ENCODE measurements around the gene FAM217A. TPM values are rescaled to one million over a fixed set of nuclear protein-coding genes. Genes with fewer than 3 reads are reported as not detected.
"Not testable (repeated sequence)": the region's sequence is repeated elsewhere in the genome, so short reads cannot be mapped to it uniquely, and the experiment has no call there.

FAM217A gene
- total RNA-seq: not detected

GRCh38 chr6:4078691-4079471, at the start of gene FAM217A:
TSS of gene FAM217A (minus strand) at chr6:4079137. CDS start at chr6:4077414, 1,723 bp downstream.
- DNase-seq (no peak), ATAC-seq (replicated peaks in 1 of 2) (no peak)
- no peaks in the 10 kb centered on the region for H3K9me3 Mint-ChIP-seq
- H3K36me3 Mint-ChIP-seq (ENCODE audit: insufficient read depth in 2 of 2): no peaks in the 10 kb centered on the region
- H3K27me3 Mint-ChIP-seq (ENCODE audit: low read depth): peaks cover 10% of the 10 kb centered on the region
- H3K27ac Mint-ChIP-seq: no peak within 1 kb of the TSS
- H3K4me3 Mint-ChIP-seq: no peak within 1 kb of the TSS
- H3K4me1 Mint-ChIP-seq (ENCODE audit: low read depth): peaks cover 5% of the 10 kb centered on the region

GRCh38 chr6:4128072-4128471, 49.1 kb upstream of the FAM217A start:
- peaks cover 17 to 29% of the 10 kb centered on the region in 2 donors for H3K36me3 Mint-ChIP-seq (ENCODE audit: insufficient read depth in 2 of 2)
- H3K27ac Mint-ChIP-seq: no peak overlapping the region
- no peak for ATAC-seq (replicated peaks in 1 of 2)
- no peak for DNase-seq
- H3K4me1 Mint-ChIP-seq (ENCODE audit: low read depth): peaks cover 13% of the 10 kb centered on the region
- H3K4me3 Mint-ChIP-seq: no peak overlapping the region
- peaks cover 0 to 4% of the 10 kb centered on the region in 2 donors for H3K9me3 Mint-ChIP-seq
- no peaks in the 10 kb centered on the region for H3K27me3 Mint-ChIP-seq (ENCODE audit: low read depth)

- H3K4me1 Mint-ChIP-seq (ENCODE audit: low read depth): peaks cover 10% of the 10 kb centered on the region
- no peaks in the 10 kb centered on the region for H3K9me3 Mint-ChIP-seq
- H3K27me3 Mint-ChIP-seq (ENCODE audit: low read depth): no peaks in the 10 kb centered on the region
- H3K27ac Mint-ChIP-seq: no peak overlapping the region
- no peak for DNase-seq
- H3K4me3 Mint-ChIP-seq: no peak overlapping the region
- ATAC-seq (replicated peaks in 1 of 2): peak in 1 of 2 donors; percentile 57
- H3K36me3 Mint-ChIP-seq (ENCODE audit: insufficient read depth in 2 of 2): peaks cover 10 to 16% of the 10 kb centered on the region in 2 donors
These were observed 47.3 kb upstream of the FAM217A start for GRCh38 chr6:4125933-4126864.

GRCh38 chr6:4125500-4125899, 46.6 kb upstream of the FAM217A start:
- H3K36me3 Mint-ChIP-seq (ENCODE audit: insufficient read depth in 2 of 2): peaks cover 9 to 17% of the 10 kb centered on the region in 2 donors
- H3K4me3 Mint-ChIP-seq: no peak overlapping the region
- H3K9me3 Mint-ChIP-seq: no peaks in the 10 kb centered on the region
- H3K27ac Mint-ChIP-seq: no peak overlapping the region
- ATAC-seq (replicated peaks in 1 of 2): no peak
- no peak for DNase-seq
- H3K27me3 Mint-ChIP-seq (ENCODE audit: low read depth): no peaks in the 10 kb centered on the region
- peaks cover 10% of the 10 kb centered on the region for H3K4me1 Mint-ChIP-seq (ENCODE audit: low read depth)

GRCh38 chr6:4124351-4124750, 45.4 kb upstream of the FAM217A start:
- H3K27ac Mint-ChIP-seq: no peak overlapping the region
- no peak overlapping the region for H3K4me3 Mint-ChIP-seq
- ATAC-seq (replicated peaks in 1 of 2): no peak
- no peaks in the 10 kb centered on the region for H3K27me3 Mint-ChIP-seq (ENCODE audit: low read depth)
- H3K4me1 Mint-ChIP-seq (ENCODE audit: low read depth): peaks cover 10% of the 10 kb centered on the region
- H3K36me3 Mint-ChIP-seq (ENCODE audit: insufficient read depth in 2 of 2): peaks cover 3 to 14% of the 10 kb centered on the region in 2 donors
- no peaks in the 10 kb centered on the region for H3K9me3 Mint-ChIP-seq
- DNase-seq: no peak

GRCh38 chr6:4115741-4116140, 36.8 kb upstream of the FAM217A start:
- DNase-seq: no peak
- no peak overlapping the region for H3K4me3 Mint-ChIP-seq
- peaks cover 4 to 16% of the 10 kb centered on the region in 2 donors for H3K9me3 Mint-ChIP-seq
- ATAC-seq (replicated peaks in 1 of 2): no peak
- H3K27me3 Mint-ChIP-seq (ENCODE audit: low read depth): peaks cover 10% of the 10 kb centered on the region
- no peak overlapping the region for H3K27ac Mint-ChIP-seq
- peaks cover 15 to 23% of the 10 kb centered on the region in 2 donors for H3K36me3 Mint-ChIP-seq (ENCODE audit: insufficient read depth in 2 of 2)
- H3K4me1 Mint-ChIP-seq (ENCODE audit: low read depth): no peaks in the 10 kb centered on the region

GRCh38 chr6:4114123-4114522, 35.2 kb upstream of the FAM217A start:
- Mint-ChIP-seq H3K4me1 (ENCODE audit: low read depth) (no peaks in the 10 kb centered on the region), H3K27ac (no peak overlapping the region), H3K27me3 (ENCODE audit: low read depth) (peaks cover 14% of the 10 kb centered on the region), H3K36me3 (ENCODE audit: insufficient read depth in 2 of 2) (peaks cover 15 to 17% of the 10 kb centered on the region in 2 donors), H3K4me3 (no peak overlapping the region), H3K9me3 (peaks cover 4 to 16% of the 10 kb centered on the region in 2 donors)
- ATAC-seq (replicated peaks in 1 of 2): no peak
- DNase-seq: no peak

GRCh38 chr6:4113649-4114048, 34.7 kb upstream of the FAM217A start:
- Mint-ChIP-seq H3K27me3 (ENCODE audit: low read depth) (peaks cover 14% of the 10 kb centered on the region), H3K4me3 (no peak overlapping the region)
- ATAC-seq (replicated peaks in 1 of 2): no peak

GRCh38 chr6:4112366-4112765, 33.4 kb upstream of the FAM217A start:
- Mint-ChIP-seq H3K36me3 (ENCODE audit: insufficient read depth in 2 of 2) (peaks cover 15 to 17% of the 10 kb centered on the region in 2 donors), H3K4me1 (ENCODE audit: low read depth) (no peaks in the 10 kb centered on the region), H3K27ac (no peak overlapping the region)

More at GRCh38 chr6:4113649-4114048, 34.7 kb upstream of the FAM217A start:
- DNase-seq: no peak
- Mint-ChIP-seq H3K27ac (no peak overlapping the region), H3K36me3 (ENCODE audit: insufficient read depth in 2 of 2) (peaks cover 15 to 17% of the 10 kb centered on the region in 2 donors), H3K9me3 (peaks cover 4 to 16% of the 10 kb centered on the region in 2 donors), H3K4me1 (ENCODE audit: low read depth) (no peaks in the 10 kb centered on the region)

GRCh38 chr6:4109363-4109815, 30.5 kb upstream of the FAM217A start:
- H3K4me3 Mint-ChIP-seq: not testable (repeated sequence)
- peaks cover 4 to 13% of the 10 kb centered on the region in 2 donors for H3K9me3 Mint-ChIP-seq
- H3K27me3 Mint-ChIP-seq (ENCODE audit: low read depth): peaks cover 21% of the 10 kb centered on the region

More at GRCh38 chr6:4112366-4112765, 33.4 kb upstream of the FAM217A start:
- DNase-seq (no peak), ATAC-seq (replicated peaks in 1 of 2) (no peak)
- peaks cover 4 to 16% of the 10 kb centered on the region in 2 donors for H3K9me3 Mint-ChIP-seq
- peaks cover 14% of the 10 kb centered on the region for H3K27me3 Mint-ChIP-seq (ENCODE audit: low read depth)
- H3K4me3 Mint-ChIP-seq: no peak overlapping the region

GRCh38 chr6:4108561-4109093, 29.7 kb upstream of the FAM217A start:
- Mint-ChIP-seq H3K4me1 (ENCODE audit: low read depth) (no peaks in the 10 kb centered on the region), H3K27me3 (ENCODE audit: low read depth) (peaks cover 16% of the 10 kb centered on the region), H3K36me3 (ENCODE audit: insufficient read depth in 2 of 2) (peaks cover 5 to 7% of the 10 kb centered on the region in 2 donors), H3K27ac (no peak overlapping the region), H3K9me3 (peaks cover 4 to 8% of the 10 kb centered on the region in 2 donors), H3K4me3 (no peak overlapping the region)
- ATAC-seq (replicated peaks in 1 of 2) (no peak), DNase-seq (no peak)

More at GRCh38 chr6:4109363-4109815, 30.5 kb upstream of the FAM217A start:
- not testable (repeated sequence) for ATAC-seq (replicated peaks in 1 of 2); H3K4me1 Mint-ChIP-seq (ENCODE audit: low read depth); H3K27ac Mint-ChIP-seq; H3K36me3 Mint-ChIP-seq (ENCODE audit: insufficient read depth in 2 of 2); DNase-seq

GRCh38 chr6:4107873-4108272, 28.9 kb upstream of the FAM217A start:
- Mint-ChIP-seq H3K4me1 (ENCODE audit: low read depth) (no peaks in the 10 kb centered on the region), H3K9me3 (peaks cover 4 to 6% of the 10 kb centered on the region in 2 donors), H3K27me3 (ENCODE audit: low read depth) (peaks cover 12% of the 10 kb centered on the region), H3K27ac (no peak overlapping the region), H3K36me3 (ENCODE audit: insufficient read depth in 2 of 2) (peaks cover 2 to 5% of the 10 kb centered on the region in 2 donors), H3K4me3 (no peak overlapping the region)
- DNase-seq (no peak), ATAC-seq (replicated peaks in 1 of 2) (no peak)

Measured in activated T-cell treated with anti-CD3 and anti-CD28 coated beads, Interleukin-2, amount 50 U/mL, for 72 hours (primary cell).